ENCODE measurements around the gene EN2. TPM values are rescaled to one million over a fixed set of nuclear protein-coding genes. Genes with fewer than 3 reads are reported as not detected.

EN2 gene
- total RNA-seq, 1 experiment from 2014 or later = not detected

DNA sequence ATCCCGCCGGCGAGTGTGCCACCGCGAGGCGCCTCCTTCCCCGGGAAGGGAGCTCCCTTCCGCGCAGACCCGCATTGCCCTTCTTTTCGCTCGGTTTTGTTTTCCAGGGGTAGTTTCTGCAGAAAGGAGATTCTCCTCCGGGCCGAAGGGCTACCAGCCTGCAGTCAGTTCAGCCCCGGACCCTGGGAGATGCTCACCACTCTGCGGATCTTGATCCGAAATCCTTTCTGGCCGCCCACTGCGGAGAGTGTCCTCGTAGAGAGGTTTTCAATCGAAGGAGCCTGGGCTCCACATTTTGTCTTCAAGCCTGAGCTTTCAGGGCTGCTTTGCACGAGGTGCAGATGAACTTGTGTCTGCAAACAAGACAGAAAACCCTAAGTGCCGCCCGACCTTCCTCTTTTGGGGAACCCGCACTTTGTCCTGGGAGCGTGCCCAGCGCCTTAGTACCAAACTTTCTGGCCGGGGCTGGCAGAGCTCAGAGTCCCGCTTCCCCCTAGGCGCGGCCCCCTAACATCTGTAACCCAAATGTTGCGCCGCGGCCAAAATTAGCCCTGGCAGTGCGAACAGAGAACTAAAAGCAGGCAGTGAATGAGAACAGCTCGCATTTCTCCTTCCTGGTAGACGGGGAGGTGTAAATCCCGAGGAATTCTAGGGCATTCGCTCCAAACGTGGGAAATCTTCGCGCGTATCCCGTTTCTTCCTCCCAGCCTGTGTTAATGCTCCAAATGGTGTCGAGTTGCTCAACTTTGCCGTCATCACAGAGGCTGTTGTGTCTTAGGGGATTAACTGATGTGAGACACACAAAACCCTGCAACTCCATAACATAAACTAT, 6.7 kb upstream of the EN2 start:
- POLR2A ChIA-PET = interaction anchor here (1.5 kb wide), 1 partner anchor 16 kb away, joined by 4 read pairs; no protein-coding TSS in a partner anchor
- TF ChIP-seq, protein P1, sequence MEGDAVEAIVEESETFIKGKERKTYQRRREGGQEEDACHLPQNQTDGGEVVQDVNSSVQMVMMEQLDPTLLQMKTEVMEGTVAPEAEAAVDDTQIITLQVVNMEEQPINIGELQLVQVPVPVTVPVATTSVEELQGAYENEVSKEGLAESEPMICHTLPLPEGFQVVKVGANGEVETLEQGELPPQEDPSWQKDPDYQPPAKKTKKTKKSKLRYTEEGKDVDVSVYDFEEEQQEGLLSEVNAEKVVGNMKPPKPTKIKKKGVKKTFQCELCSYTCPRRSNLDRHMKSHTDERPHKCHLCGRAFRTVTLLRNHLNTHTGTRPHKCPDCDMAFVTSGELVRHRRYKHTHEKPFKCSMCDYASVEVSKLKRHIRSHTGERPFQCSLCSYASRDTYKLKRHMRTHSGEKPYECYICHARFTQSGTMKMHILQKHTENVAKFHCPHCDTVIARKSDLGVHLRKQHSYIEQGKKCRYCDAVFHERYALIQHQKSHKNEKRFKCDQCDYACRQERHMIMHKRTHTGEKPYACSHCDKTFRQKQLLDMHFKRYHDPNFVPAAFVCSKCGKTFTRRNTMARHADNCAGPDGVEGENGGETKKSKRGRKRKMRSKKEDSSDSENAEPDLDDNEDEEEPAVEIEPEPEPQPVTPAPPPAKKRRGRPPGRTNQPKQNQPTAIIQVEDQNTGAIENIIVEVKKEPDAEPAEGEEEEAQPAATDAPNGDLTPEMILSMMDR (IDR thresholded peaks at IDR 0.05; ENCODE audit: unreplicated experiment) = no peak
- Mint-ChIP-seq H3K4me1 (ENCODE audit: insufficient read depth, unreplicated experiment) (no peaks in the 10 kb centered on the region), H3K27ac (ENCODE audit: low read depth, unreplicated experiment) (no peak overlapping the region), H3K36me3 (ENCODE audit: insufficient read depth, unreplicated experiment) (no peaks in the 10 kb centered on the region), H3K4me3 (ENCODE audit: unreplicated experiment) (no peak overlapping the region), H3K9me3 (ENCODE audit: unreplicated experiment) (no peaks in the 10 kb centered on the region), H3K27me3 (ENCODE audit: insufficient read depth, unreplicated experiment) (peaks cover 80% of the 10 kb centered on the region)
- BruUV-seq (replicated peaks) = no TSS peak
- intact Hi-C loops (cut with micrococcal nuclease) = no loop called here
- CTCF ChIA-PET = interaction anchor here (0.6 kb wide), 1 partner anchor 16 kb away, joined by 3 read pairs; no protein-coding TSS in a partner anchor
- no peak for DNase-seq (ENCODE audit: unreplicated experiment)

- intact Hi-C loops (cut with micrococcal nuclease) = no loop called here
- ChIA-PET CTCF (interaction anchor here (0.8 kb wide), 1 partner anchor 19 kb away, joined by 4 read pairs; no protein-coding TSS in a partner anchor), POLR2A (interaction anchor here (1.5 kb wide), 1 partner anchor 17 kb away, joined by 4 read pairs; no protein-coding TSS in a partner anchor)
- TF ChIP-seq, protein P1 (IDR thresholded peaks at IDR 0.05; ENCODE audit: unreplicated experiment) = no peak
- Mint-ChIP-seq H3K4me3 (ENCODE audit: unreplicated experiment) (no peak overlapping the region), H3K27ac (ENCODE audit: low read depth, unreplicated experiment) (no peak overlapping the region), H3K9me3 (ENCODE audit: unreplicated experiment) (no peaks in the 10 kb centered on the region), H3K36me3 (ENCODE audit: insufficient read depth, unreplicated experiment) (no peaks in the 10 kb centered on the region), H3K27me3 (ENCODE audit: insufficient read depth, unreplicated experiment) (peaks cover 86% of the 10 kb centered on the region), H3K4me1 (ENCODE audit: insufficient read depth, unreplicated experiment) (no peaks in the 10 kb centered on the region)
- no peak for DNase-seq (ENCODE audit: unreplicated experiment)
- no TSS peak for BruUV-seq (replicated peaks)
Measured at GRCh38 chr7:155451840-155452239, 6.1 kb upstream of the EN2 start.

DNA sequence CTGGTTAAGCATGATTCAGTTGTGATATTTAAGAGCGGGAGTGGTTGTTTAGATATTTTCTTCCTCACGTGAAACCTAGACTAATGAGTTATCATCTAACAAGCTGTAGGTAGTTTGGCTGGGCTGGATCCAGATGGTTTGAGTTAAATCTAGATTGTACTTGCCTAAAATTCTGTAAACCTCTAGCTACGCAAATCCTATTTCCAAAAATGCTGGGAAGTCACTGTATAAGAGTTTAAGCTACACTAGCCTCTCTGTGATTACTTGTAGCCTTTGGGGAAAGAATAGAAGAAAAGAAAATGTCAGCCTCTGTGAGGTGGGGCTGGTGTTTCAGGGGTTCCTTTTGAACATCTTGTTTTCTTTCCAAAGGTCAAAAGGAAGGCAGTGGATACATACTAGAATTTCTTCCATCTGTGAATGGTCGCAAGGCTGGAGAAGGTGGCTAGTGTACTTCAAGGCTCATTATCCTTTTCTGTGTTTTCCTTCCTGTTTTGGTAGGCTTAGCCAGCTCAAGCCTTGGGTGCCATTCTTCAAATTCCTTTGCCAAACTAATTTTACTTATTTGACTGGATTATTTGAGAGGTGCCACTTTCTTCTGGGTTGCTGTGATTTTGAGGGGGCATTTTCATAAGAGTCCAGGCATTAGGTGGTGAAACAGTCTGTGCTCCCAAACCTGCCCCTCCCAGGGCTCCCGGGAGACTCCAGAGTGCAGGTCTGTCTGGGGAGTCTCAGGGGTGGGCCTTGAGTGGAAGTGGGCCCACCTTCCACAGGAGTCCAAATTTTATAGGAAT, 5.2 kb upstream of the EN2 start:
- H3K27ac Mint-ChIP-seq (ENCODE audit: low read depth, unreplicated experiment) = no peak overlapping the region
- peaks cover 82% of the 10 kb centered on the region for H3K27me3 Mint-ChIP-seq (ENCODE audit: insufficient read depth, unreplicated experiment)
- POLR2A ChIA-PET = interaction anchor here (1.5 kb wide), 1 partner anchor 17 kb away, joined by 4 read pairs; no protein-coding TSS in a partner anchor
- BruUV-seq (replicated peaks) = no TSS peak
- TF ChIP-seq, protein P1 (IDR thresholded peaks at IDR 0.05; ENCODE audit: unreplicated experiment) = no peak
- no peak overlapping the region for H3K4me3 Mint-ChIP-seq (ENCODE audit: unreplicated experiment)
- H3K9me3 Mint-ChIP-seq (ENCODE audit: unreplicated experiment) = no peaks in the 10 kb centered on the region
- CTCF ChIA-PET = interaction anchor here (0.6 to 0.8 kb wide), 2 partner anchors 19 to 146 kb away, joined by 3 to 4 read pairs; no protein-coding TSS in a partner anchor
- no peaks in the 10 kb centered on the region for H3K36me3 Mint-ChIP-seq (ENCODE audit: insufficient read depth, unreplicated experiment)
- DNase-seq (ENCODE audit: unreplicated experiment) = no peak
- no peaks in the 10 kb centered on the region for H3K4me1 Mint-ChIP-seq (ENCODE audit: insufficient read depth, unreplicated experiment)
- intact Hi-C loops (cut with micrococcal nuclease) = no loop called here
